CD4-positive, alpha-beta T cell treated with Interleukin-17A for 4 hours (primary cell): ENCODE data around the gene HPGDS.
A peak's percentile ranks its signal among the peaks of the same experiment; 100 is the strongest.
"Not testable (repeated sequence)": the region's sequence is repeated elsewhere in the genome, so short reads cannot be mapped to it uniquely, and the experiment has no call there.

Experiments used
- DNase-seq: peaks from one replicate; pipeline ENCODE4 v3.0.0-alpha.2; 2020; ENCODE audit warnings: mixed read lengths

The HPGDS gene

DNA sequence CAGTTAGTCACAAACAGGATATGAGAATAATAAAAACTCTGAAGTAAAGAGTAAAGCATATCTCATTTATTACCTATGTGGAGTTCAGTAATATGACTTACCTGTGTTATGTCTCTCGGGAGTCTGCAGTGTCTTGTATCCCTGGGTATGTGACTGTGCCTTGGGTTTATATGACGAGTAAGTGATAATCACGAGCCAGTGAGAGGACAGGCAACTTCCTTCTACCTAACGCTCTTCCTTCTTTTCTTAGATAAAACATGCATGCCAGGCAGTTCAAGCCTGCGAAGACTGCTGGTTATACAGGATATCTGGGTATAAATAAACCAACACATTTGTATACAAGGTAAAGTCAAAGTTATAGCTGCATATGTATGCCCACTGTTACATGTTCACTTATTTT, at the start of gene HPGDS:
Gene HPGDS (minus strand): TSS at position 143 of the 400 bp plus-strand sequence. CDS start 8,207 bp downstream, outside the sequence.
- no peak for DNase-seq

GRCh38 chr4:94390804-94391410, 48.3 kb upstream of the HPGDS start:
- peak; percentile 9 for DNase-seq

GRCh38 chr4:94389595-94390267, 47.1 kb upstream of the HPGDS start:
- no peak for DNase-seq

GRCh38 chr4:94387965-94388364, 45.3 kb upstream of the HPGDS start:
- DNase-seq: not testable (repeated sequence)

GRCh38 chr4:94385452-94385851, 42.8 kb upstream of the HPGDS start:
- not testable (repeated sequence) for DNase-seq

DNA sequence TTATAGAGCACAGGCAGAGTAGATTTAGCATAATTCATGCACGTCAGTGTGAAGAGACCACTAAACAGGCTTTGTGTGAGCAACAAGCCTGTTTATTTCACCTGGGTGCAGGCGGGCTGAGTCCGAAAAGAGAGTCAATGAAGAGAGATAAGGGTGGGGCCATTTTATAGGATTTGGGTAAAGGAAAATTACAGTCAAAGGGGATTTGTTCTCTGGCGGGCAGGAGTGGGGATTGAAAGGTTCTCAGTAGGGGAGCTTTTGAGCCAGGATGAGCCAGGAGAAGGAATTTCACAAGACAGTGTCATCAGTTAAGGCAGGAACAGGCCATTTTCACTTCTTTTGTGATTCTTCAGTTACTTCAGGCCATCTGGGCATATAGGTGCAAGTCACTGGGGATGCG, 40.3 kb upstream of the HPGDS start:
- not testable (repeated sequence) for DNase-seq

GRCh38 chr4:94378047-94378446, 35.4 kb upstream of the HPGDS start:
- DNase-seq: no peak

DNA sequence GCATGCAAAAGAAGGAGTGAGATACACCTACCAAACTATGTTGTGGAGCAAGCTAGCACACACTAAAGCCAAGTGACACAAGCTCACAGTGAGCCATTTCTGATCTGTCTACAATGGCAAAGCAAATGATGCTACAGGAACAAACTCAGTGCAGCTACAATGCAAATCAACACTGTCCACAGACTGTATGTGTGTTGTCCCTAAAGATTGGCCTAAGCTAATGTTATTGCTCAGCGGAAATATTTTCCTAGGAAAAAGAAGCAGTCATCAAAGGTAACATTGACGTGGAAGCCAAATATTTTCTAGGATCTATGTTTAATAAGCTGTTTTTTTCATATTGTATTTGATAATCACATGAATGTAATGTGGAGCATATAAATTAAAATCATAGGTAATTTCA, 34.7 kb upstream of the HPGDS start:
- no peak for DNase-seq

DNA sequence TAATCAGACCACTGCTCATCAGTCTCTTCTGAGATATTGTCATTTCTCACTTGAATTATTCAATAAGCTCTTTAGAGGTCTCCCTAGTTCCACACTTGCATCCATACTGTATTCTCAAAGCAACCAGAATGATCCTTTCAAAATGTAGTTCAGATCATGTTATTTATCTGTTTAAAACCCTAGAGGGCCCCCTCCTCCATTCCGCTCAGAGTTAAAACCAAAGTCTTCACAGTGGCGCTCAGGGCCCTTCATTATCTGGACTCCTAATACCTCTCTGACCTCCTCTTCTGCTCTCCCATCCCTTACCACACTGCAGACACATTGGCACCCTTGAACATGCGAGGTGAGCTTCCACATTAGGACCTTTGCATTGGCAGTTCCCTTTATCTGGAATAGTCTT, 32.7 kb upstream of the HPGDS start:
- DNase-seq: no peak

DNA sequence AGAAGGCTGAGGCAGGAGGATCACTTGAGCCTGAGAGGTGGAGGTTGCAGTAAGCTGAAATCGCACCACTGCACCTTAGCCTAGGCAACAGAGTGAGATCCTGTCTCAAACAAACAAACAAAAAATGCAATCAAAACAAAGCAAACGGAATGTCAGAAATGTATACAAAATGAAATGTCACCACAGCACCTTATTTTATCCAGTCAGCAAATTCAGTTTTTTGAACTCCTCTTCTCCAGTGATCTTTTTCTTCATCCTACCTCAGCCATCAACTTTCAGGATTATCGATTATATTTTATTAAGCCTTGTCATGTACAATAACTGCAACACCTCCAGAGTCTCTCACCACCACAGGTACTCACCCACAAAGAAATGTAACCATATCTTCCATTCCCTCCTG, 31.1 kb upstream of the HPGDS start:
- no peak for DNase-seq

DNA sequence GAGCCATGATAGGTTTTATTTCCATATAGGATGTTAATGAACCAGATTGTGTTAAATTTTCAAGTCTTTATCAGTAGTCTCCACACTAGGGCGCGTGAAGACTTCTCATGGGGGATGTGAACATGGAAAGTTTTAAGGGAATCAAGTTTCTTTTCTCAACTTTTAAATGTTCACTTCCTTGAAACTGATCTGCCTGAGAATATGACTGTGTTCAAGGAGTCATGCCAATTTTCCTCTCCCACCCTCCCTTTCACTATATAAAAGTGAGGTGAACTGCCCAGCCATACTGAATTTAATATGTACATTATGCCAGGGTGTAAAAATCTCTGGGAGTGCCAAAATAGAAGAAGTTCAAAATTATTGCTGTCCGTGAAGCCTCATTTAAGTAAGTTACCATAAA, 30.4 kb upstream of the HPGDS start:
- no peak for DNase-seq

GRCh38 chr4:94372228-94372978, 29.8 kb upstream of the HPGDS start:
- no peak for DNase-seq

- DNase-seq: no peak
These were observed 28.7 kb upstream of the HPGDS start for GRCh38 chr4:94371290-94371689.

- DNase-seq: no peak
These were observed 28.1 kb upstream of the HPGDS start for GRCh38 chr4:94370533-94371254.

DNA sequence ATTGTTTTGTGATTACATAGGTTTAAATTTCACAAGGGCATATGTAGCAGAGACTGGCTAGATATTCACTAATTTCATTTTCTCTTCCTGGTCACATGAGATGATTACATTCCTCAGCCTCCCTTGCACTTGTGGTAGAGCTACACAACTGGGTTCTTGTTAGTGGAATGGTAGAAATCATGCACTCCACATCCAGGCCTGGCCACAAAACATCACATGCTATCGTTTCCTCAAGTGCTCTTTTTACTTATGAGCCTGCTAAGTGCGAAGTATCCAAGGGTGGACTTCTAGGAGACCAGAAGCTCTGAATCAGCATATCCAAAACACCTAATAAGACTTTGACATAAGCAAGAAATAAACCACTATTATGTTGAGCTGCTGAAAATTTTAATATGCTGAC, 26.4 kb upstream of the HPGDS start:
- DNase-seq: no peak

GRCh38 chr4:94368459-94368858, 25.8 kb upstream of the HPGDS start:
- no peak for DNase-seq

DNA sequence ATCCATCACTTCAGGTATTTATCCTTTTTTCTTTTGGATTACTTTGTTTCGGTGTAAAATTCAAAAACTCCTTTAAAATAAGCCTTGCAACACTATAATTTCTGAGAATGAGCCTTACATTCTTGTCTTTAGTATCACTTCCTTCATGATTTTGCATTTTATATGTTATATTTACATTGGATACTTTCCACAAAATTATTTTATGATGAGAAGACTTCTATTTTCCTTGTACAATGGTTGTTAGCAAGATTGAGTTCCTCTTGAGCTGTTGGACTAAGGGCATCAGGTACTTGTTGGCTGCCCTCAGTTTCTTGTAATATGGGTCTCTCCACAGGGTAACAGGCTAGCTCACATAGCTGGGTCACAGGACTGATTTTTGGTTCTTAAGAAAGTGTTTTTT, 22.7 kb upstream of the HPGDS start:
- DNase-seq: no peak

DNA sequence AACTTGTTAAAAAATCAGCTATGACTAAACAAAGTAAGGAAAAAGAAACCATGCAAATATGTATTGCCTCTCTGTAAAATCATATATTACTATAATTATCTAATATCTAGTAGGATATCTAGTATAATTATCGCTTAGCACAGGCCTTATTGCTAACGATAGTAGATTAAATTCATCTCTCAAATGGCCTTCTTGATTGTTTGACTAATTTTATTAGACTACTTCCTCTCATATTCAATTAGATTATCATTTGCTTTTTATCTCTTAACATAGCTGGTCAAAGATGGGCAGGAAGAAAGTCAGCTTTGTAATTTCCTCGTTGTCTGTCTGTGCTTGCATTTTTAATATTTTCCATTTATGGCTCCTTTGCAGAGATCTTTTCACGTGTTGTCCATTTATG, 21.9 kb upstream of the HPGDS start:
- no peak for DNase-seq

DNA sequence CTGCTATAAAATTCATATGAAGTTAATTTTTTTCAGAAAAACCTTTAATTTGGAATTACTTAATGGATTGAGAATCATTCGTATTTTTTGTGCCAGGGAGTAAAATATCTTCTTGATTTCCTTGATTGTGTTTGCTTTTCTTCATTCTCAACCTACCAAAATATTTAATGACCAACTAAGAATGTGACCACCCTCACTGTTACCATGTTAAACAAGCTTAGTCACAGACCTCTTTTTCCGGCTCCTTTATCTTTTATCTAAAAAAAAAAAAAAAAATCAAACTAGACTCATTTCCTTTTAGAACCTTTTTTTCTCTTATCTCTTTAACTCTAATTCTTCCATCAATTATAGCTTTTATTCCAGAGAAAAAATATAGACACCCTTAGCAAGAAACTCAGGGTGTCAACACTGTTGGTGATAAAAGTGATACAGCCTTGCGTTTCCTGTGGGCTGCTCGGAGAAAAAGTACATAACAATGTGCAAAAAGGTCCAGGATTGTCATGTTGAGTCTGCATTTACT, 20.6 kb upstream of the HPGDS start:
- no peak for DNase-seq

DNA sequence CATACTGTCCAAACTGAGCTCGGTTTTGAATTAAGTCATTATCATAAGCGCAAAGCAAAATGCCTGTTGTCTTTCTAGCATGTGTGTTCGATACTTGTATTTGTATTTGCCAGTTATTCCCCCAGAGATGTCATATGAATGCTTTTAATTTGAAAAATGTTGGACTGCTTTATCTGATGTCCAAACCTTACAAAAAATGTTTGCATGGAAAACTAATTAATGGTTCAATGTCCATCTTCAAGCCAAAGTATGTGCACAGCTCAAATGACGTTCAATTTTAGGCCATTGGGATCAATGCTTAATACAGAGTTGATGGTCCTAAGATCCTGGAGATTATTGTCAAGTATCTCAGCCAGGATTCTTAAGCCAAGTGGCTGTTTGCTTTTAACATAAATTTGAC, 17.2 kb upstream of the HPGDS start:
- no peak for DNase-seq

- no peak for DNase-seq
These were observed 16.6 kb upstream of the HPGDS start for GRCh38 chr4:94359221-94359620.

DNA sequence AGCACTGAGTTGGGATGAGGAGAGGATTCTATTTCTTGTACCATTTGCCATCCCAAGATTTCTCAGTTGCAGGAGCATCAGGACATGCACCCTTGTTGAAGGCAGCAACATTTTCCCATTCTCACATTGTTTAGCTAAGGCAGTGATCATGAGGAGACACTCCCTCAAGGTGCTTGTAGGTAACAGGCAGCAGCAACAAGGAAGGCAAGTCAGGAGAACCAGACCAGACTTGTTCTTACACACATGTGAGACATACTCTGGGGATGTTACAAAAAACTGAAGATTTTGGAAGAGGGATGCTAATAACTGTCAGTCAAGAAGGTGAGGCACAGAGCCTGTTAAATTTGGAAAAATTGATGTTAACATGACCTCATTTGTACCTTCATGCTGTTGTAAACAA, 15.5 kb upstream of the HPGDS start:
- no peak for DNase-seq

DNA sequence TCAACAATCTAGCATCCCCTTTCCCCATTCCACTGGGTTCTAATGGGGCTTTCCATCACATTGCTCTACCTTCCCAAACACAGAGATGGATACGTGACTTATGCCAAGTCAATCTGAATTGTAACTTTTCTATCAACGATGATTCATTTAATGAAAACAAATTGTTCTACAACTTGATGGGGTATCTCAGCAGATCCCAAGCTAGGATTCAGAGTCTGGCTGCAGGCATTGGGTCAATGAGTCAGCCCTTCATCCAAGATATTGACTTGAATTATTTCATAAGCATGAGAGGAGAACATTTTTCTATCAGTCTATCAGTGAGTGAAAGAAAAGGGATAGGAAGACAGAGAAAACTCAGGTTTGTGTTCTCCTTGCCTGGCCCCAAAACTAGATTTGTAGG, 15.0 kb upstream of the HPGDS start:
- DNase-seq: no peak
